GM23338 (cell line): ENCODE measurements around the gene CTDNEP1. TPM values are rescaled to one million over a fixed set of nuclear protein-coding genes. Genes with fewer than 3 reads are reported as not detected.

ENCODE experiments used
- ATAC-seq: fragments of 200-7000 bp; cut with Tn5 transposase; 3 replicates; pipeline ENCODE4 v1.9.1; 2020
- DNase-seq: peaks from one replicate; pipeline ENCODE4 v3.0.0-alpha.2; 2015; ENCODE audit warnings: low spot score
- H2AFZ ChIP-seq: fragments of 200-600 bp; sonication (generic); 2 replicates; pipeline ENCODE4 v1.8.0; 2016; ENCODE audit warnings: antibody characterized with exemption, mild to moderate bottlenecking, moderate library complexity
- H3F3A ChIP-seq: fragments of 200-600 bp; sonication (generic); replicated peaks from 2 replicates; pipeline ENCODE4 v1.8.0; 2017; ENCODE audit warnings: antibody characterized with exemption, mixed run types, low read depth
- H3K27ac ChIP-seq: fragments of 200-600 bp; sonication (generic); 2 replicates; pipeline ENCODE4 v1.6.1; 2016; ENCODE audit warnings: low read depth
- H3K27me3 ChIP-seq: fragments of 200-600 bp; sonication (generic); 2 replicates; pipeline ENCODE4 v1.8.0; 2016; ENCODE audit warnings: mild to moderate bottlenecking, mixed run types, moderate library complexity; ENCODE audit not compliant: insufficient read depth
- H3K36me3 ChIP-seq: fragments of 200-600 bp; sonication (generic); 2 replicates; pipeline ENCODE4 v1.8.0; 2016; ENCODE audit warnings: mild to moderate bottlenecking; ENCODE audit not compliant: insufficient read depth
- H3K4me1 ChIP-seq: fragments of 200-600 bp; sonication (generic); 2 replicates; pipeline ENCODE4 v1.8.0; 2016; ENCODE audit warnings: mild to moderate bottlenecking, moderate library complexity; ENCODE audit not compliant: insufficient read depth
- H3K4me2 ChIP-seq: fragments of 200-600 bp; sonication (generic); 2 replicates; pipeline ENCODE4 v1.7.1; 2017; ENCODE audit warnings: mixed run types
- H3K4me3 ChIP-seq: fragments of 200-600 bp; sonication (generic); 2 replicates; pipeline ENCODE4 v1.6.1; 2016; ENCODE audit warnings: mixed run types
- H3K79me2 ChIP-seq: fragments of 200-600 bp; sonication (generic); replicated peaks from 2 replicates; pipeline ENCODE4 v1.8.0; 2017; ENCODE audit warnings: mild to moderate bottlenecking; ENCODE audit not compliant: insufficient read depth
- H3K9me2 ChIP-seq: fragments of 200-600 bp; sonication (generic); 2 replicates; pipeline ENCODE4 v1.8.0; 2017; ENCODE audit not compliant: insufficient read depth
- H4K20me1 ChIP-seq: fragments of 200-600 bp; sonication (generic); replicated peaks from 2 replicates; pipeline ENCODE4 v1.8.0; 2017; ENCODE audit warnings: mild to moderate bottlenecking; ENCODE audit not compliant: insufficient read depth
- H3K27ac Mint-ChIP-seq: 2 replicates; pipeline ENCODE4 v1.8.0; 2020; ENCODE audit warnings: inconsistent platforms, mild to moderate bottlenecking, moderate library complexity, mixed read lengths
- H3K27me3 Mint-ChIP-seq: 3 replicates; pipeline ENCODE4 v1.8.0; 2022; ENCODE audit warnings: low read depth, mild to moderate bottlenecking, moderate library complexity, mixed read lengths, inconsistent platforms; ENCODE audit not compliant: insufficient read depth, poor library complexity
- H3K36me3 Mint-ChIP-seq: 3 replicates; pipeline ENCODE4 v1.8.0; 2021; ENCODE audit warnings: low read depth, mild to moderate bottlenecking, inconsistent platforms, moderate library complexity, mixed read lengths
- H3K4me1 Mint-ChIP-seq: 3 replicates; pipeline ENCODE4 v1.8.0; 2020; ENCODE audit warnings: mild to moderate bottlenecking, inconsistent platforms, mixed read lengths
- H3K4me3 Mint-ChIP-seq: 3 replicates; pipeline ENCODE4 v1.8.0; 2021; ENCODE audit warnings: moderate library complexity, mild to moderate bottlenecking, inconsistent platforms, mixed read lengths
- H3K9me3 Mint-ChIP-seq: 3 replicates; pipeline ENCODE4 v1.8.0; 2020; ENCODE audit warnings: moderate library complexity, mild to moderate bottlenecking, inconsistent platforms, mixed read lengths
- CTCF ChIP-seq, 2 experiments: fragments of 200-600 bp in 1 of 2; sonication (generic) in 1 of 2; conservative IDR thresholded peaks; 2 replicates each; pipeline versions ENCODE4 v1.5.1 to v1.6.1; 2016 to 2017; ENCODE audit warnings: antibody characterized with exemption in 2 of 2, low read depth in 2 of 2, mild to moderate bottlenecking in 2 of 2, moderate library complexity in 1 of 2
- ETS1 ChIP-seq: IDR thresholded peaks from 2 replicates; pipeline ENCODE4 v1.6.1; 2016; ENCODE audit warnings: antibody characterized with exemption
- EZH2 ChIP-seq: fragments of 200-600 bp; sonication (generic); IDR thresholded peaks from one replicate; pipeline ENCODE4 v1.8.0; 2017; ENCODE audit warnings: antibody characterized with exemption, mild to moderate bottlenecking, low read depth; ENCODE audit not compliant: unreplicated experiment
- EZH2phosphoT487 ChIP-seq: fragments of 200-600 bp; sonication (generic); IDR thresholded peaks from one replicate; pipeline ENCODE4 v1.8.1; 2018; ENCODE audit warnings: antibody characterized with exemption; ENCODE audit not compliant: unreplicated experiment
- POLR2AphosphoS5 ChIP-seq: IDR thresholded peaks from 2 replicates; pipeline ENCODE4 v1.6.1; 2016; ENCODE audit warnings: antibody characterized with exemption, low read depth
- REST ChIP-seq: IDR thresholded peaks from one replicate; pipeline ENCODE4 v1.6.1; 2018; ENCODE audit warnings: antibody characterized with exemption; ENCODE audit not compliant: unreplicated experiment
- polyA plus RNA-seq: library from polyadenylated mRNA; unstranded; fragments of >200 nt; fragmentation: Nextera tagmentation; extraction: Ambion mirVana; gene quantifications from 2 replicates; pipeline ENCODE4 v1.2.1, GENCODE V29; 2016
- total RNA-seq: library from RNA; depleted of rRNA; stranded (reverse); fragments of >200 nt; shearing (Covaris generic); gene quantifications from 2 replicates; pipeline ENCODE4 v1.2.3, GENCODE V29; 2014

The CTDNEP1 gene
- total and polyA plus RNA-seq, 2 experiments from 2014 or later: 48.1 to 93.4 TPM

GRCh38 chr17:7240375-7240774 lies 11.2 kb downstream of the CTDNEP1 start:
- H3K36me3 ChIP-seq: peaks cover 17% of the 10 kb centered on the region
- no peaks in the 10 kb centered on the region for H3K9me2 ChIP-seq
- Mint-ChIP-seq H3K27ac (peak overlapping the region; percentile 76), H3K4me3 (peak overlapping the region; percentile 87), H3K27me3 (peaks cover 33% of the 10 kb centered on the region), H3K36me3 (peaks cover 54% of the 10 kb centered on the region), H3K9me3 (no peaks in the 10 kb centered on the region; the same call in none of the 3 replicates), H3K4me1 (peaks cover 37% of the 10 kb centered on the region)
- peaks cover 19% of the 10 kb centered on the region for H3K4me1 ChIP-seq
- peaks cover 16% of the 10 kb centered on the region for H4K20me1 ChIP-seq
- DNase-seq (no peak), ATAC-seq (no peak)
- H3K27me3 ChIP-seq: no peaks in the 10 kb centered on the region
- H3K79me2 ChIP-seq: peaks cover 43% of the 10 kb centered on the region
- H3K4me2 ChIP-seq: no peak overlapping the region; the same call in 1 of the 2 replicates
- no peak overlapping the region for H2AFZ ChIP-seq
- H3F3A ChIP-seq: peaks cover 41% of the 10 kb centered on the region
- H3K4me3 ChIP-seq: peak overlapping the region; percentile 78; the same call in 1 of the 2 replicates
- TF ChIP-seq CTCF (conservative IDR thresholded peaks at IDR 0.05; ENCODE audit: low read depth in 2 of 2) (no peak), EZH2phosphoT487 (no peak), ETS1 (no peak)
- H3K27ac ChIP-seq: 0 out of 2 replicates have a peak overlapping the region, but pooled peaks have one; percentile 93

- peak within 1 kb of the TSS; percentile 92 for H3K4me2 ChIP-seq
- no peaks in the 10 kb centered on the region for H3K9me2 ChIP-seq
- DNase-seq (peak; percentile 100), ATAC-seq (peak; percentile 61)
- H3F3A ChIP-seq: peaks cover 43% of the 10 kb centered on the region
- H4K20me1 ChIP-seq: peaks cover 17% of the 10 kb centered on the region
- H3K4me3 ChIP-seq: peak within 1 kb of the TSS; percentile 99
- H3K27ac ChIP-seq: peak within 1 kb of the TSS; percentile 93; the same call in 1 of the 2 replicates
- peaks cover 59% of the 10 kb centered on the region for H3K36me3 Mint-ChIP-seq
- peaks cover 44% of the 10 kb centered on the region for H3K79me2 ChIP-seq
- H3K27me3 ChIP-seq: no peaks in the 10 kb centered on the region
- peaks cover 19% of the 10 kb centered on the region for H3K36me3 ChIP-seq
- peaks cover 2% of the 10 kb centered on the region for H3K9me3 Mint-ChIP-seq
- H3K4me1 ChIP-seq: peaks cover 19% of the 10 kb centered on the region
- H3K27ac Mint-ChIP-seq: peak within 1 kb of the TSS; percentile 98
- peaks cover 40% of the 10 kb centered on the region for H3K4me1 Mint-ChIP-seq
- no peak within 1 kb of the TSS for H2AFZ ChIP-seq
- H3K27me3 Mint-ChIP-seq: peaks cover 35% of the 10 kb centered on the region
- peak within 1 kb of the TSS; percentile 87 for H3K4me3 Mint-ChIP-seq
- TF ChIP-seq REST (no peak), EZH2phosphoT487 (no peak), EZH2 (no peak), POLR2AphosphoS5 (peak; percentile 44; the same call in 1 of the 2 replicates)
Observed at GRCh38 chr17:7239091-7240027, 12.2 kb downstream of the CTDNEP1 start, which contains the start of gene PHF23. Gene PHF23, minus strand, starts transcription at chr17:7239457. Its CDS starts 178 bp downstream, at chr17:7239279.
